Effector memory CD4-positive, alpha-beta T cell (primary cell): ENCODE results near the gene HIF1AN.

Source experiments
- DNase-seq, 3 donors: peaks; one replicate each; pipeline ENCODE4 v3.0.0-alpha.2; 2020
- H3K27ac ChIP-seq: 2 replicates; pipeline ENCODE4 v1.7.0; 2013; ENCODE audit warnings: mild to moderate bottlenecking, low read length, moderate library complexity; ENCODE audit not compliant: insufficient read depth, poor library complexity, severe bottlenecking
- H3K27me3 ChIP-seq: replicated peaks from 2 replicates; pipeline ENCODE4 v1.7.0; 2013; ENCODE audit warnings: mild to moderate bottlenecking, low read length; ENCODE audit not compliant: insufficient read depth, control insufficient read depth, poor library complexity, severe bottlenecking
- H3K36me3 ChIP-seq: 2 replicates; pipeline ENCODE4 v1.7.0; 2013; ENCODE audit warnings: mild to moderate bottlenecking, low read length, moderate library complexity; ENCODE audit not compliant: control insufficient read depth, insufficient read depth
- H3K4me1 ChIP-seq: 2 replicates; pipeline ENCODE4 v1.7.0; 2013; ENCODE audit warnings: low read length, mild to moderate bottlenecking; ENCODE audit not compliant: control insufficient read depth, insufficient read depth, poor library complexity, severe bottlenecking
- H3K4me3 ChIP-seq: 2 replicates; pipeline ENCODE4 v1.7.0; 2013; ENCODE audit warnings: low read length, low read depth, mild to moderate bottlenecking; ENCODE audit not compliant: insufficient read depth, poor library complexity, severe bottlenecking
- H3K9me3 ChIP-seq: 2 replicates; pipeline ENCODE4 v1.7.0; 2013; ENCODE audit warnings: mild to moderate bottlenecking, low read length, moderate library complexity; ENCODE audit not compliant: control insufficient read depth

The HIF1AN gene

DNA sequence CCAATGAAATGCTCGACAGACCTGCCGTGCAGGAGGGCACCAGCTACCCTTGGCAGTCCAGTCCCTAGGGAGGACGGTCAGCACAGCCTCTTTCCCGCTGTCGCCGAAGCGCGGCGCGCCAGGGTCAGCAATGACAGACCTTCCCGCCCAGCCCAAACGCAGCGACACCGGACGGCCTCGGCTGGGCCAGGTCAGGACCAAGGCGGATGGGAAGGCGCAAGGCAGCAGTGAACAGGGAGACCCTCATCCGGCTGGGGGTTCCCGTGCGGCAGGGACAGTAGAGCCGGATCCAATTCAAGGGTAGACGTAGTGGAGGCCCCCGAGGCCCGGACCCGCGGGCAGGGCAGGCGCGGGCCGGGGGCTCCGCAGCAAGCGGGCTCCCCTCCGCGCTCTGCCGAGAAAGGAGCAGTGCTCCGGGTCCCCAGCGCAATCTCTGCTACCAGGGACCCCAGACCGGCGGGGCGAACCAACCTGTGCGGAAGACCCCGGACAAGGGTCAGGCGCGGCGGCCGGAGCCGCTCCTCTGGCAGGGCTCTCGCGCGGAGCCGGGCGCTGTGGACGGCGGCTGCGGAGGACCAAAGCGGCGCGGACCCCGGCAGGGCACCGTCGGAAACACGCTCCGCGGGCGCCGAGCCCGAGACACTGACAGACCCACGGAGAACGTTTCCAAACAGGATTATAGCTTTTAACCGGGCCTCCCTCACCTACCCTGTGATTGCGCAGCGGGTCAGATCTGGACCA lies 16.3 kb upstream of the HIF1AN start, which contains the start of gene SEC31B:
Gene SEC31B, minus strand, starts transcription at position 551 of the 741 bp plus-strand sequence. CDS start 2,909 bp downstream, outside the sequence.
- no peak within 1 kb of the TSS for H3K27ac ChIP-seq
- H3K9me3 ChIP-seq, result no peaks in the 10 kb centered on the region
- H3K36me3 ChIP-seq, result peaks cover 18% of the 10 kb centered on the region
- no peaks in the 10 kb centered on the region for H3K4me1 ChIP-seq
- no peak within 1 kb of the TSS for H3K4me3 ChIP-seq
- no peak for DNase-seq
- no peaks in the 10 kb centered on the region for H3K27me3 ChIP-seq

DNA sequence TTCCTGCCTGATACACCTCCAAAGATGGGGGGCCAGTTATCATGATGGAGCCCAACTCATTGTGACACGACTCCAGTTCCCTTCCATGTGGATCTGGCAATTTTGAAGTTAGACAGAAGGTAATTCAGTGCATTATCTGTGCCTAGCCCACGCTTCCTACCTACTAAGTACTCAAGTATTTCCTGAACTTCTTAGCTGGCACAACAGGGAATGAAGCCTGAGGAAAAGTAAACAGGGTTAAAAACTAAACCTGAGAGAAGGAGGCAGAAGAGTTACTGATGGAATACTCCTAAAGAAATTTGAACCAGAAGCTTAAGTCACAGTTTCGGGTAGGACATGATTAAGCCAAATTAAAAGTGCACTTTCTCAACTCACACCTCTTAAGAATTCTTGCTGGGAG lies 14.9 kb upstream of the HIF1AN start:
- Histone ChIP-seq H3K36me3 (peaks cover 17% of the 10 kb centered on the region), H3K4me1 (no peaks in the 10 kb centered on the region), H3K4me3 (no peak overlapping the region), H3K9me3 (no peaks in the 10 kb centered on the region), H3K27ac (no peak overlapping the region), H3K27me3 (no peaks in the 10 kb centered on the region)
- no peak for DNase-seq

DNA sequence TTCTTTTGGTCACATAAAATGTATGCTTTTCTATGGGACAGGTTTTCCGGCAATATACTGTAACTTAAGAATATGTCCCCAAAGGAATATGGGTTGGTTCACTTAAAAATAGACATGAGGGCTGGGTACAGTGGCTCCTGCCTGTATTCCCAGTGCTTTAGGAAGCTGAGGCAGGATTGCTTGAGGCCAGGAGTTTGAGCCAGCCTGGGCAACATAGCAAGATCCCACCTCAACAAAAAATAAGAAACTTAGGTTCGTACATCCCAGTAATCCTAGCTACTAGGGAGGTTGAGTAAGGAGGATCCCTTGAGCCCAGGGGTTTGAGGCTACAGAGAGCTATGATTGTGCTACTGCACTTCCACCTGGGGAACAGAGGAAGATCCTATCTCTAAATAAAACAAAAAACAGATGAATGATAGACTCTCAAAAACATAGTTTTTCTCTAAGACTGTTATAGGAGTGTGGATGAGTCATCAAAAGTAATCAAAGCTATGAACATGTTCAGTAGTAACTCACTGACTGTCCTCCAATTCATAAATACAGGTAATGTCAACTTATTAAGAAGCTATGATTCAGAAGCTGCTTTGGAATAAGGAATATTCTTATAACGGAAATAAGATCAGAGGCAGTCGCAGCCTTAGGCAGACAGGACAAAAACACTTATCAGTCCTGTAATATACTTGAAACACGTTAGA lies 13.5 kb upstream of the HIF1AN start:
- Histone ChIP-seq H3K27me3 (no peaks in the 10 kb centered on the region), H3K4me3 (no peak overlapping the region)
- no peak for DNase-seq

DNA sequence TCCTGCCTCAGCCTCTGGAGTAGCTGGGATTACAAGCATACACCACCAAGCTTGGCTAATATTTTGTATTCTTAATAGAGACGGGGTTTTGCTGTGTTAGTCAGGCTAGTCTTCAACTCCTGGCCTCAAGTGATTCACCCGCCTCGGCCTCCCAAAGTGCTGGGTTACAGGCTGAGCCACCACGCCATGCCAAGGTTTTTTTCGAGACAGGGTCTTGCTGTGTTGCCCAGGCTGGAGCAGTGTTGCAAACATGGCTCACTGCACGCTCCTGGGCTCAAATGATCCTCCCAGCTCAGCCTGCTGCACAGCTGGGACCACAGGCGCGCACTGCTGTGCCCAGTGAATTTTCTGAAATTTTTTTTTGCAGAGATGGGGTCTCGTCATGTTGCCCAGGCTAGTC lies 12.8 kb upstream of the HIF1AN start:
- no peaks in the 10 kb centered on the region for H3K27me3 ChIP-seq
- H3K9me3 ChIP-seq, result no peaks in the 10 kb centered on the region
- no peak overlapping the region for H3K27ac ChIP-seq
- H3K4me1 ChIP-seq, result no peaks in the 10 kb centered on the region
- H3K36me3 ChIP-seq, result peaks cover 25% of the 10 kb centered on the region
- no peak for DNase-seq
- no peak overlapping the region for H3K4me3 ChIP-seq

More for the DNA sequence above, 13.5 kb upstream of the HIF1AN start:
- Histone ChIP-seq H3K9me3 (no peaks in the 10 kb centered on the region), H3K27ac (no peak overlapping the region), H3K36me3 (peaks cover 25% of the 10 kb centered on the region), H3K4me1 (no peaks in the 10 kb centered on the region)

DNA sequence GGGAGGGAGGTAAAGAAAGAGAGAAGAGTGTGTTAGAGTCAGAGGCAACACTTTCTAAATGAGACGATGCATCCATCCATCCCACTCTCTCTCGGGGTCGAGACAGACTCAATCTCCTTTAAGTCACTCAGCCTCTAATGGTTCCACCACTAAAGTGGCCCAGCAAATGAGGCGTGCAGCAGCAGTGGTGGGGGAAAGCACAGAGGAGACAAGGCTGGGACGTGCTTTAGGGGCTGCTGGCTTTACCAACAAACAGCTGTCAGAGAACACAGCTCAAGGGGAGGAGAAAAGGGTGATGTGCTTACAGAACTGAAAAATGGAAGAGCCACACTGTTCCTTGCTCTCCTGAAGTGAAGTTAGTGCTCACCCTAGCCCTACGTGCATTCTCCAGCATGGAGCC lies 11.5 kb upstream of the HIF1AN start:
- H3K4me1 ChIP-seq, result no peaks in the 10 kb centered on the region
- no peaks in the 10 kb centered on the region for H3K27me3 ChIP-seq
- DNase-seq, result no peak
- no peak overlapping the region for H3K4me3 ChIP-seq
- H3K9me3 ChIP-seq, result no peaks in the 10 kb centered on the region
- H3K27ac ChIP-seq, result no peak overlapping the region
- H3K36me3 ChIP-seq, result peaks cover 25% of the 10 kb centered on the region

DNA sequence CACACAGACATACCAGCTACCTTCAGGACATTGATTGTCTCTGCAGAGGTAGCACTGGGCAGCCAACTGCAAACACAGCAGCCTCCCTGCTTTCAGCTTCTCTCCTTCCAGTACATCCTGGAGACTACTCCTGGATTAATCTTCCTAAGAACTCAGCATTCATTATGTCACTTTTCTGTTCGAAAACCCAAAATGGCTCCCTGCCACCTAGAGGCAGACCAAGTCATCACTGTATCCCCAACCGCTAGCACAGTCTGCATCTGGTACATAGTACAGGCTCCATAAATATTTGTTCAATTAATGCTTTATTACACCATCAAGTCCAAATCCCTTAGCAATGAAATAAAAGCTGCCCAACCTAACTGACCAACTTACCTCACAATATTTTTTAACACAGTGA lies 11.1 kb upstream of the HIF1AN start:
- Histone ChIP-seq H3K27me3 (no peaks in the 10 kb centered on the region), H3K36me3 (peaks cover 25% of the 10 kb centered on the region), H3K4me3 (no peak overlapping the region), H3K27ac (no peak overlapping the region), H3K4me1 (no peaks in the 10 kb centered on the region), H3K9me3 (no peaks in the 10 kb centered on the region)
- DNase-seq, result no peak

DNA sequence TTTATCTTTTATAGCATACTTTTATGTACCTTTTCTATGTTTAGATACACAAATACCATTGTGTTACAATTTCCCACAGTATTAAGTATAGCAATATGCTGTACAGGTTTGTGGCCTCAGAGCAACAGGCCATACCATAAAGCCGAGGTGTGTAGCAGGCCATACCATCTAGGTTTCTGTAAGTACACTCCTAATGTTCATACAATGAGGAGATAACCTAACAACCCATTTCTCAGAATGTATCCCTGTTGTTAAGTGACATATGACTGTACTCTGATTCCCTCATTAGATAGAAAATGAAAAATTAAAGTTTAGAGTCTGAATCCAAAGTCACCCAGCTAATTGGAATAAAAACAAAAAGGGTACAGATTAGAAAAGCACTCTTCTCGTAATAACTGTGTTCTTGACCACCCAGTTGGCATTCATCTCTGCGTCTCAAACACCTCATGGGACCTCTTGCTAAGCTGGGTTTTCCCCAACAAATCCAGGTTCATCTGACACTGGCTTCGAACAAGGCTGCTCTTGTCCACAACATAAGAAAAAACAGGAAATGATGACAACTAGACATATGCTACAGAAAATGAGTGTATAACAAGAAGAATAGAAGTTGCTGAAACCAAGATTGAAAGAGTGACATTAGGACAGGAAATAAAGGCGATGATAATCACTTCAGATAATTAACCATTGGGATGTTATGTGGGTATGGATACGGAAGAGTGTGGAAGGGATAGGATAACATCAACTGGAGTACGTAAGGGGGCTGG lies 7.4 kb upstream of the HIF1AN start:
- H3K27ac ChIP-seq, result peak overlapping the region; percentile 85
- peak overlapping the region; percentile 94 for H3K4me3 ChIP-seq
- H3K4me1 ChIP-seq, result peaks cover 5% of the 10 kb centered on the region
- no peaks in the 10 kb centered on the region for H3K27me3 ChIP-seq
- peaks cover 25% of the 10 kb centered on the region for H3K36me3 ChIP-seq
- H3K9me3 ChIP-seq, result no peaks in the 10 kb centered on the region
- no peak for DNase-seq

DNA sequence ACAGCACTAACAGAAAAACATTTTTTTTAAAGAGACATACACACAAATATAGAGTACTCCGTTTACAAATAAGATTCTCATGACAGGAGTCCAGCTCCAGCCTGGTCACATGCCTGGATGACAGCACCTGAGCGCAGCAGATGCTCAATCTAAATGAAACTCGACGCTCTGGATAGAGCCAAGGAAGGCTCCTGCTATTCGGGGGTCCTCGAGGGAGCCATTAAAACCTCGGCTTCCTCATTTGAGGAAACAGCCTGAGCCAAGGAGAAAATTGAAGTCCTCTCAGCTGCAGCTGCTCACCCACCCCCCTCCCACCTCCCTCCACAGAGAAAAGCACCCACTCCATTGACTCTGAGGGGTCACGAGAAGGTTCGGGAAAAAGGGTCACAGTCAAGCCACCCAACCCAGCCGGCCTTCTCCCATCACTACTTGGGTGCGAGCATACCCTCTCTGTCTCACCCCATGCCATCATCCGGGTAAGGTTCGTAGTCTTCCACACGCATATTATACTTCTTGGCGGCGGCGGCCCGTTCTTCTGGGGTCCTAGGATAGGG lies 6.7 kb upstream of the HIF1AN start:
- Histone ChIP-seq H3K27ac (peak overlapping the region; percentile 85), H3K36me3 (peaks cover 19% of the 10 kb centered on the region), H3K4me3 (peak overlapping the region; percentile 94), H3K9me3 (no peaks in the 10 kb centered on the region), H3K4me1 (peaks cover 5% of the 10 kb centered on the region), H3K27me3 (no peaks in the 10 kb centered on the region)
- no peak for DNase-seq

DNA sequence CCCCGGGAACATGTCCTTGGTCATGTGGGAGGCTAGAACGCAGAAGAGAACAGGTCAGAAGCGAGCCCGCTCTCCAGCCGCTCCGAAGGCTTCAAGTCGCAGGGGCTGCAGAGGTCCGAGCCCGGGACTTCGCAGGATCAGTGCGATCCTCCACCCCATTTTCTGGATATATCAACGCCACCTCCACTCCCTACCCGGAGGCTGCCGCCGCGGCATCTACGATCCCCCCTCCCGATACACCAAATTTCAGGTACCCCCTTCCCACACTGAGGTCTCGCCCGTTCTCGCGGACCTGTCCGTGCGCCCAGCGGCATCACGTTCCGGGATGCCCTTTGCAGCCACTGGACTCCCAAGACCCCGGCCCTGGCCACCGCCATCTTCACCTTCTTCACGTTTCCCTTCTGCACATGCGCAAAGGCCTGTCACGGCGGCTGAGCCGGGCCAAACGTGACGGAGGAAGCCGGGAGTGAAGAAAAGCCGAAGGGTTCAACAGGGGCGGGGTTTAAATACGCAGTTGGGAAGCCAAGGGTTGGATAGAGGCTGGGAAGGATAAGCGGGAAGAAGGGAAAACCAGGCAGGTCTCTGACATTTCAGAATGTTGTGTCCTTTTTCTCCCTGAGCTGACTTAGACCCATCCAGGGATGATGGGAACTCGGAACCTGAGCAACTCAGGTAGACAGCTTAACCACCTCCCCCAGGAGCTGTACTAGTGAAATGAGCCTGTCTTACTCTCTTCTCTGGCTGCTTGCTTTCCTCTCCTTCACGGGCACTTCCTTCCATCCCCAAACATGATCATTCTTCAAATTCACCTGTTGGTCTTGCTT lies 6.1 kb upstream of the HIF1AN start, which contains the start of gene NDUFB8:
Gene NDUFB8, minus strand, starts transcription at position 397 of the 824 bp plus-strand sequence. Its CDS starts 20 bp downstream, at position 377.
- peak within 1 kb of the TSS; percentile 94 for H3K4me3 ChIP-seq
- H3K9me3 ChIP-seq, result no peaks in the 10 kb centered on the region
- no peaks in the 10 kb centered on the region for H3K27me3 ChIP-seq
- peak; percentile 69 to 80 (median 75) for DNase-seq
- H3K4me1 ChIP-seq, result peaks cover 5% of the 10 kb centered on the region
- peaks cover 16% of the 10 kb centered on the region for H3K36me3 ChIP-seq
- peak within 1 kb of the TSS; percentile 85 for H3K27ac ChIP-seq
